HEK293T (cell line): ENCODE results near the gene CNNM4.

Source experiments
- BHLHE40 ChIP-seq: fragments of 450-650 bp; IDR thresholded peaks from 2 replicates; pipeline ENCODE4 v1.6.1; 2016; ENCODE audit warnings: mild to moderate bottlenecking, moderate library complexity, borderline replicate concordance
- CTBP1 ChIP-seq: fragments of 450-650 bp; IDR thresholded peaks from 2 replicates; pipeline ENCODE4 v1.6.1; 2016; ENCODE audit warnings: borderline replicate concordance
- ELF4 ChIP-seq: fragments of 450-650 bp; IDR thresholded peaks from 2 replicates; pipeline ENCODE4 v1.6.1; 2017; ENCODE audit warnings: antibody characterized with exemption
- FOXM1 ChIP-seq: fragments of 450-650 bp; IDR thresholded peaks from 2 replicates; pipeline ENCODE4 v1.6.1; 2017; ENCODE audit warnings: mild to moderate bottlenecking, borderline replicate concordance
- L3MBTL2 ChIP-seq: fragments of 450-650 bp; conservative IDR thresholded peaks from 2 replicates; pipeline ENCODE4 v1.6.1; 2016; ENCODE audit warnings: mild to moderate bottlenecking
- LEF1 ChIP-seq: fragments of 450-650 bp; IDR thresholded peaks from 2 replicates; pipeline ENCODE4 v1.6.1; 2017; ENCODE audit warnings: mild to moderate bottlenecking, borderline replicate concordance
- NFRKB ChIP-seq: fragments of 450-650 bp; IDR thresholded peaks from 2 replicates; pipeline ENCODE4 v1.6.1; 2016; ENCODE audit warnings: mild to moderate bottlenecking, moderate library complexity
- SP1 ChIP-seq: fragments of 450-650 bp; IDR thresholded peaks from 2 replicates; pipeline ENCODE4 v1.6.1; 2017
- SUZ12 ChIP-seq: fragments of 450-650 bp; IDR thresholded peaks from 2 replicates; pipeline ENCODE4 v1.6.1; 2016; ENCODE audit warnings: mild to moderate bottlenecking
- ZNF384 ChIP-seq: fragments of 450-650 bp; IDR thresholded peaks from 2 replicates; pipeline ENCODE4 v1.6.1; 2016

DNA sequence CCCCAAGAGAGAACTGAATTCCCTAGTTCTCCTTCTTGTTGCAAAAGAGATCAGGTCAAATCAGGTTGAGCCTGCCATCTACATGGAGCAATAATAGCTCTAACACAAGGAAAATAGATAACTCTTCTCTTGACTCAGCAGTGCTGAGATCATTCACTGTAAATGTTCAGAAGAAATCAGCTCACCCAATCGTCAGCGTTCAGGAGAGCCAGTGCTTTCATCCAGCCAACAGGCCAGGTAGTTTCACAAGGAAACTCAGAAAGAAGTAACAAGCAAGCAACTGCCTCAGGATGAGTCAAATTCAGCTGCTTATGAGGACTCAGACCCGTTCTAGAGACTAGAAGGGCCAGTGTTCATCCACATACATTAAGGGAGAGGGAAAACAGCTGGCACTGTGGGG is 26.8 kb upstream of the CNNM4 start:
- TF ChIP-seq ELF4 (no peak), NFRKB (no peak), LEF1 (no peak), ZNF384 (no peak), SP1 (no peak), FOXM1 (no peak), SUZ12 (no peak), L3MBTL2 (no peak), CTBP1 (no peak), BHLHE40 (no peak)
